RWPE1 (cell line): ENCODE results near the gene PAK5.

Experiments
- CTCF ChIA-PET: fragments of 350-600 bp; sonication (Branson Sonifier 250); formaldehyde crosslinking; extraction: SDS; loops from one replicate; lab custom pipeline; 2021; lab: Yijun Ruan, JAX
- POLR2A ChIA-PET: fragments of 400-600 bp; formaldehyde crosslinking; extraction: SDS; loops from one replicate; lab custom pipeline; 2020; ENCODE audit warnings: antibody characterized with exemption; ENCODE audit not compliant: low non-redundant PET; lab: Yijun Ruan, JAX
- DNase-seq: peaks from one replicate; pipeline ENCODE4 v3.0.0; 2012; ENCODE audit warnings: low spot score
- H3K27ac ChIP-seq: fragments of 450-650 bp; 2 replicates; pipeline ENCODE4 v1.5.1; 2017
- TF ChIP-seq, protein P1 (sequence below): fragments of 450-650 bp; conservative IDR thresholded peaks from 2 replicates; pipeline ENCODE4 v1.5.1; 2017; ENCODE audit warnings: low read depth, mild to moderate bottlenecking

PAK5 gene

DNA sequence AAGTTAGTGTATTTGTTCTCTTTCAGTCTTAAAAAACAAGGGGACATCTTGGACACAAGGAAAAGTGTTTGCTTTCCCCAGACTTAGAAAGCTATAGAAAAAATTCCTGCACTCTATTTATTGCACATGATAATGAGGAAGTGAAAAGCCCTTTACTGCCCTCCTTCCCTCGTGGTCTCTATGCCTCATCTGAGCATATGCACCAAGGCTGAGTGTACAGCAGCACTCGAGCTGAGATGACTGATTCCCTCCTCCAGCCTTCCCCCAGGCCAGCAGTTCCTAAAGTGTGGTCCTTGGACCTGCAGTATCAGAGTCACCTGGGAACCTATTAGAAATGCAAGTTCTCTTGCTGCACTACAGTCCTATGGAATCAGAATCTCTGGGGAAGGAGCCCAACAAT lies 338.8 kb downstream of the PAK5 start:
- CTCF ChIA-PET: no interaction called here
- POLR2A ChIA-PET: no interaction called here
- TF ChIP-seq, protein P1, sequence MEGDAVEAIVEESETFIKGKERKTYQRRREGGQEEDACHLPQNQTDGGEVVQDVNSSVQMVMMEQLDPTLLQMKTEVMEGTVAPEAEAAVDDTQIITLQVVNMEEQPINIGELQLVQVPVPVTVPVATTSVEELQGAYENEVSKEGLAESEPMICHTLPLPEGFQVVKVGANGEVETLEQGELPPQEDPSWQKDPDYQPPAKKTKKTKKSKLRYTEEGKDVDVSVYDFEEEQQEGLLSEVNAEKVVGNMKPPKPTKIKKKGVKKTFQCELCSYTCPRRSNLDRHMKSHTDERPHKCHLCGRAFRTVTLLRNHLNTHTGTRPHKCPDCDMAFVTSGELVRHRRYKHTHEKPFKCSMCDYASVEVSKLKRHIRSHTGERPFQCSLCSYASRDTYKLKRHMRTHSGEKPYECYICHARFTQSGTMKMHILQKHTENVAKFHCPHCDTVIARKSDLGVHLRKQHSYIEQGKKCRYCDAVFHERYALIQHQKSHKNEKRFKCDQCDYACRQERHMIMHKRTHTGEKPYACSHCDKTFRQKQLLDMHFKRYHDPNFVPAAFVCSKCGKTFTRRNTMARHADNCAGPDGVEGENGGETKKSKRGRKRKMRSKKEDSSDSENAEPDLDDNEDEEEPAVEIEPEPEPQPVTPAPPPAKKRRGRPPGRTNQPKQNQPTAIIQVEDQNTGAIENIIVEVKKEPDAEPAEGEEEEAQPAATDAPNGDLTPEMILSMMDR: no peak
- no peak overlapping the region for H3K27ac ChIP-seq
- no peak for DNase-seq

DNA sequence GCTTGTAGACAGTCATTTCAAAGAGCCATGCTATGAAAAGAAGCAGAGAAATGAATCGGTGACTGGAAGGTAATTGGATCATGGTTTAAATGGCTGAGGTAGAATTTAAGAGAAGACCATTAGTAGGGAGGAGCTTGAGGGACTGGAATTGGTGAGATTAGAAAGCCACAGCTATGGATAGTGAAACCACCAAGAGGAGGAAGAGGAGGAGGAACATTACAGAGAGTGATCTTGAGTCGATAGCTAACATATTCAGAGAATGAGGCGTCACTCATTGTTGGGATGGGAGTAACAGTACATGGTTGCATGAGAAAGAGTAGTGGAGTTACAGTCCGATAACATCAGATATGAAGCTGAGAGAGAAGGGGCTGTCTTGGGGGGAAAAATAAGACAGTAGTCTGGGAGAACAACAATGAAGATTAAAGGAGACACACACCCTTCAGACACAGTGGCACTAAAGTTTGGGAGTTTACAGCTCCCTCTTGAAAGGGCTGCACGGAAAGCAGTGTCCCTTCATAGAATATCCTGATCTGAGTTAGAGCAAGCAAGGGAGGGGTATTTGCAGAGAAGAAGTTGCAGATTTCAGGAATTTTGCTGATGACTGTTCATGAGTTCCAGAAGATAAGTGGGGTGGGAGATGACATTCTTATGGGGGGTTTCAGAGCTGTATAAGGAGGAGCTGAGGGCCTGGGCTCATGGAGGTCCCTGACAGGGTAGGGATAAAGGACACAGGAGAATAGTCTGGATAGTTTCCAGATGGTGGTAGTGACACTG lies 339.6 kb downstream of the PAK5 start:
- TF ChIP-seq, protein P1: no peak
- ChIA-PET POLR2A (no interaction called here), CTCF (no interaction called here)
- DNase-seq: no peak
- no peak overlapping the region for H3K27ac ChIP-seq

GRCh38 chr20:9498322-9498721 lies 340.6 kb downstream of the PAK5 start:
- H3K27ac ChIP-seq: no peak overlapping the region
- DNase-seq: no peak
- POLR2A ChIA-PET: no interaction called here
- CTCF ChIA-PET: no interaction called here
- TF ChIP-seq, protein P1: no peak

- CTCF ChIA-PET: no interaction called here
- TF ChIP-seq, protein P1: no peak
- DNase-seq: no peak
- POLR2A ChIA-PET: no interaction called here
- H3K27ac ChIP-seq: no peak overlapping the region
Measured at GRCh38 chr20:9496155-9496554, 342.7 kb downstream of the PAK5 start.

DNA sequence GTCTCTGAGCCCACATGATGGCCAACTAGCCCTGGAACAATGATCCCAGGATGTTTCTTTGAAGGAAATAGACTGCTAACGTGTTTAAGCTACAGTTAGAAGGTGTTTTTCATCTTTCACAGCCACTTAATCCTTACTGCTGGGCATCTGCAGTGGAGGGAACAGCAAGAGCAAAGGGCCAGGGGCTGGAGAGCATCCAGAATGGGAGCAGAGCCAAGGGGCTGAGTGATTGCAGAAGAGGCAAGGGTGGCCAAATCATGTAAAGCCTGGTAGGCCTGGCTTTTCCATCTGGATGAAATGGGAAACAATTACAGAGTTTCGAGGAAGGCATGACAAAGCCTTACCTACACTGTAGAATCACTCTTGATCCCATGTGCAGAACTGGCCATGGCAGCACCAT lies 343.2 kb downstream of the PAK5 start:
- TF ChIP-seq, protein P1: no peak
- no peak for DNase-seq
- ChIA-PET CTCF (no interaction called here), POLR2A (no interaction called here)
- H3K27ac ChIP-seq: no peak overlapping the region

- TF ChIP-seq, protein P1: no peak
- no peak overlapping the region for H3K27ac ChIP-seq
- ChIA-PET CTCF (no interaction called here), POLR2A (no interaction called here)
- DNase-seq: no peak
Measured at GRCh38 chr20:9493803-9494202, 345.1 kb downstream of the PAK5 start.
